GM12878 (cell line): Measurements from ENCODE around the gene MARF1. TPM values are rescaled to one million over a fixed set of nuclear protein-coding genes. Genes with fewer than 3 reads are reported as not detected.
A peak's percentile ranks its signal among the peaks of the same experiment; 100 is the strongest.

Experiments
- ATAC-seq: fragments of 200-7000 bp; cut with Tn5 transposase; 3 replicates; pipeline ENCODE4 v1.9.1; 2020; ENCODE audit warnings: mild to moderate bottlenecking, moderate library complexity
- BruUV-seq: library from RNA; stranded (reverse); fragments of 400-500 nt; replicated peaks from 2 replicates; lab custom pipeline; 2021; lab: Mats Ljungman, UMichigan
- CTCF ChIA-PET: fragments of 300-600 bp; sonication (Branson Sonifier 250); formaldehyde crosslinking; extraction: SDS; loops from one replicate; lab custom pipeline; 2021; ENCODE audit warnings: inconsistent platforms; lab: Yijun Ruan, JAX
- POLR2A ChIA-PET: fragments of 350-600 bp; formaldehyde crosslinking; extraction: SDS; loops from one replicate; lab custom pipeline; 2021; ENCODE audit warnings: inconsistent platforms; lab: Charles Lee
- RAD21 ChIA-PET: fragments of 300-600 bp; sonication (Branson Sonifier 250); formaldehyde crosslinking; loops from one replicate; lab custom pipeline; 2023; ENCODE audit warnings: antibody characterized with exemption; ENCODE audit not compliant: unreplicated experiment; lab: Charles Lee
- SMC1A ChIA-PET: fragments of 300-600 bp; sonication (Branson Sonifier 250); formaldehyde crosslinking; loops from one replicate; lab custom pipeline; 2023; ENCODE audit not compliant: unreplicated experiment, uncharacterized antibody; lab: Charles Lee
- DNase-seq: peaks from one replicate; pipeline ENCODE4 v3.0.0-alpha.2; 2011; ENCODE audit warnings: low read depth, low spot score
- FAIRE-seq: peaks from 3 replicates; lab custom pipeline; 2011; peaks lifted over from hg19 to GRCh38; lab: Jason Lieb, UNC
- H2AFZ ChIP-seq: 2 replicates; pipeline ENCODE4 v1.6.0; 2011; ENCODE audit warnings: low read depth, low read length, control low read depth; ENCODE audit not compliant: control insufficient read depth
- H3K27ac ChIP-seq: 2 replicates; pipeline ENCODE4 v1.5.1; 2011; ENCODE audit warnings: control low read depth; ENCODE audit not compliant: control insufficient read depth, insufficient read depth
- H3K27me3 ChIP-seq, 2 experiments: replicated peaks in 1 of 2; 2 replicates each; pipeline versions ENCODE4 v1.6.0 to v1.6.1; 2011; ENCODE audit warnings: low read length in 1 of 2; ENCODE audit not compliant: control insufficient read depth in 2 of 2, insufficient read depth in 2 of 2
- H3K36me3 ChIP-seq, 2 experiments: 2 replicates each; pipeline ENCODE4 v1.5.1; 2011; ENCODE audit warnings: low read length in 1 of 2; ENCODE audit not compliant: control insufficient read depth in 2 of 2, insufficient read depth in 2 of 2
- H3K4me1 ChIP-seq: 2 replicates; pipeline ENCODE4 v1.6.1; 2011; ENCODE audit warnings: mild to moderate bottlenecking, low read length, moderate library complexity, mixed read lengths; ENCODE audit not compliant: control insufficient read depth, insufficient read depth
- H3K4me2 ChIP-seq: 2 replicates; pipeline ENCODE4 v1.6.0; 2011; ENCODE audit warnings: control low read depth; ENCODE audit not compliant: control insufficient read depth, insufficient read depth
- H3K4me3 ChIP-seq: fragments of 200-600 bp; sonication (generic); 2 replicates; pipeline ENCODE4 v1.5.1; 2016
- H3K79me2 ChIP-seq: 2 replicates; pipeline ENCODE4 v1.6.0; 2011; ENCODE audit warnings: low read length; ENCODE audit not compliant: control insufficient read depth, insufficient read depth
- H3K9ac ChIP-seq: 2 replicates; pipeline ENCODE4 v1.8.0; 2011; ENCODE audit warnings: low read length, control low read depth, mixed read lengths; ENCODE audit not compliant: control insufficient read depth, insufficient read depth
- H3K9me3 ChIP-seq: replicated peaks from 3 replicates; pipeline ENCODE4 v1.5.1; 2011; ENCODE audit warnings: mild to moderate bottlenecking, low read length; ENCODE audit not compliant: control insufficient read depth, insufficient read depth
- H4K20me1 ChIP-seq: 2 replicates; pipeline ENCODE4 v1.6.0; 2011; ENCODE audit not compliant: control insufficient read depth, insufficient read depth
- ZNF622 ChIP-seq: fragments of 450-650 bp; IDR thresholded peaks from 2 replicates; pipeline ENCODE4 v1.6.1; 2017; ENCODE audit warnings: mild to moderate bottlenecking, inconsistent platforms
- WGBS: methylation state at CpG from one replicate; pipeline ENCODE4 v1.1.6; 2016; ENCODE audit warnings: low lambda C conversion rate; ENCODE audit not compliant: insufficient replicate concordance, insufficient coverage; ENCODE audit errors: missing lambda C conversion rate; 5-methylcytosine and 5-hydroxymethylcytosine counted together
- in situ Hi-C: fragments of 300-500 bp; cut with MboI; formaldehyde crosslinking; loops from 9 replicates; pipeline ENCODE4 v1.14.3; 2018; ENCODE audit warnings: mixed read lengths
- intact Hi-C: fragments of 100-400 bp; cut with micrococcal nuclease; formaldehyde crosslinking; loops from one replicate; pipeline ENCODE4 v1.14.2; 2022; ENCODE audit not compliant: unreplicated experiment
- polyA plus RNA-seq, 11 experiments: library from polyadenylated mRNA; depleted of rRNA in 4 of 11; unstranded in 6 of 11; stranded (reverse) in 5 of 11; fragments of >200 nt; fragmentation: Nextera tagmentation in 4 of 11; fragmentation: Illumina TruSeq in 1 of 11; extraction: Ambion mirVana in 4 of 11; extraction: Trizol in 1 of 11; gene quantifications; 1 replicate in 1 of 11; 2 replicates in 10 of 11; pipeline versions ENCODE4 v1.2.1 to v1.2.3, GENCODE V29; 2011 to 2016; ENCODE audit warnings: inconsistent platforms in 2 of 11, missing spikeins in 2 of 11, low read depth in 1 of 11
- total RNA-seq, 4 experiments: library from RNA; depleted of rRNA in 3 of 4; stranded (reverse); fragments of >200 nt in 3 of 4; fragmentation: Illumina TruSeq in 1 of 4; extraction: Trizol in 1 of 4; gene quantifications; 2 replicates each; pipeline versions ENCODE4 v1.2.1 to v1.2.3, GENCODE V29; 2013 to 2021
- TF ChIP-seq, protein P1 (sequence below): IDR thresholded peaks from 2 replicates; pipeline ENCODE4 v1.6.1; 2012; ENCODE audit warnings: mild to moderate bottlenecking, low read depth, low read length

The MARF1 gene
- total and polyA plus RNA-seq, 10 of the 15 experiments (the other 5 are each of a cell fraction or from before 2014, with no cell fraction given): 4.5 to 40.1 (median 14.0) TPM

DNA sequence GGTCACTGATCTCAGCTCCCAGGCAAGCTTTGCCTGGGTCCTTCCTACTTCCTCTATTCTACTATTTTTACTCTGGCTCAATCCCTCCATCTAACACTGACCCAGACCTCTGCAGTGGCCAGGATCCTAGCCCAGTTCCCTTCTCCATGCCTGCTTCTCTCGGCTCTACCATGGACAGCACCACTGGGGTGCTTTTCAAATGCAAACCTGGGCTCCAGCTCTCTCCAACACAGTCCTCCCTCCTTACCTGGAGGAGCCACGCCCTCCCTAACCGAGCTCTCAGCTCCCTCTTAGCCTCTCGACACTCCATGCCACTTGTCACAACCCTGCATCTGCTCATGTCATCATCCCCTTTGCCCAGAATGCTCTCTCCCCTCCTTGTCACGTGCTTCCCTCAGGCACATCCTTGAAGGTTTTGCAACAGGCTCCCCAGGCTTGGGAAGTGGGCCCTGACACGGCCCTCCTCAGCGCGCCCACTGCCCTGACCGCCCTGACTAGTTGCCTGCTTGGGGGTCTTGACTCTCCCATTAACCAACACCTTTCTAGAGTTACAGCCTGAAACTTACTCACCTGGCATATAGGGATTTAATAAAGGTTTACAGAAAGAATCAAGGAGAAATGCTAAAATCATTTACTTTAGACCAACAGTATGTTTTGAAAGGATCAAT is 41.6 kb downstream of the MARF1 start:
- SMC1A ChIA-PET: no interaction called here
- Histone ChIP-seq H4K20me1 (no peaks in the 10 kb centered on the region), H3K9me3 (no peaks in the 10 kb centered on the region), H3K36me3 (peaks cover 33 to 49% of the 10 kb centered on the region in 2 experiments), H3K4me3 (no peak overlapping the region), H3K27ac (no peak overlapping the region), H3K4me1 (no peaks in the 10 kb centered on the region), H3K27me3 (no peaks in the 10 kb centered on the region), H2AFZ (no peak overlapping the region), H3K9ac (no peak overlapping the region), H3K79me2 (no peaks in the 10 kb centered on the region), H3K4me2 (no peak overlapping the region)
- 90% methylated on average over 9 of the region's 9 CpGs for WGBS
- POLR2A ChIA-PET: no interaction called here
- CTCF ChIA-PET: interaction anchor here (0.6 kb wide), 1 partner anchor 330 kb away, joined by 3 read pairs; no protein-coding TSS in a partner anchor
- in situ Hi-C loops: no loop called here
- TF ChIP-seq, protein P1, sequence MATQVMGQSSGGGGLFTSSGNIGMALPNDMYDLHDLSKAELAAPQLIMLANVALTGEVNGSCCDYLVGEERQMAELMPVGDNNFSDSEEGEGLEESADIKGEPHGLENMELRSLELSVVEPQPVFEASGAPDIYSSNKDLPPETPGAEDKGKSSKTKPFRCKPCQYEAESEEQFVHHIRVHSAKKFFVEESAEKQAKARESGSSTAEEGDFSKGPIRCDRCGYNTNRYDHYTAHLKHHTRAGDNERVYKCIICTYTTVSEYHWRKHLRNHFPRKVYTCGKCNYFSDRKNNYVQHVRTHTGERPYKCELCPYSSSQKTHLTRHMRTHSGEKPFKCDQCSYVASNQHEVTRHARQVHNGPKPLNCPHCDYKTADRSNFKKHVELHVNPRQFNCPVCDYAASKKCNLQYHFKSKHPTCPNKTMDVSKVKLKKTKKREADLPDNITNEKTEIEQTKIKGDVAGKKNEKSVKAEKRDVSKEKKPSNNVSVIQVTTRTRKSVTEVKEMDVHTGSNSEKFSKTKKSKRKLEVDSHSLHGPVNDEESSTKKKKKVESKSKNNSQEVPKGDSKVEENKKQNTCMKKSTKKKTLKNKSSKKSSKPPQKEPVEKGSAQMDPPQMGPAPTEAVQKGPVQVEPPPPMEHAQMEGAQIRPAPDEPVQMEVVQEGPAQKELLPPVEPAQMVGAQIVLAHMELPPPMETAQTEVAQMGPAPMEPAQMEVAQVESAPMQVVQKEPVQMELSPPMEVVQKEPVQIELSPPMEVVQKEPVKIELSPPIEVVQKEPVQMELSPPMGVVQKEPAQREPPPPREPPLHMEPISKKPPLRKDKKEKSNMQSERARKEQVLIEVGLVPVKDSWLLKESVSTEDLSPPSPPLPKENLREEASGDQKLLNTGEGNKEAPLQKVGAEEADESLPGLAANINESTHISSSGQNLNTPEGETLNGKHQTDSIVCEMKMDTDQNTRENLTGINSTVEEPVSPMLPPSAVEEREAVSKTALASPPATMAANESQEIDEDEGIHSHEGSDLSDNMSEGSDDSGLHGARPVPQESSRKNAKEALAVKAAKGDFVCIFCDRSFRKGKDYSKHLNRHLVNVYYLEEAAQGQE: peak; percentile 57; the same call in 1 of the 2 replicates
- no peak for TF ChIP-seq ZNF622
- no TSS peak for BruUV-seq
- no peak for FAIRE-seq
- no peak for ATAC-seq
- intact Hi-C loops: no loop called here
- RAD21 ChIA-PET: no interaction called here
- no peak for DNase-seq
